ENCODE results near the gene F2R. TPM values are rescaled to one million over a fixed set of nuclear protein-coding genes. Genes with fewer than 3 reads are reported as not detected.

The F2R gene
- total and polyA plus RNA-seq, 2 experiments from 2014 or later: 15.0 to 26.0 TPM

GRCh38 chr5:76677849-76678472 is 38.0 kb upstream of the F2R start:
- Mint-ChIP-seq H3K9me3 (no peaks in the 10 kb centered on the region), H3K27ac (no peak overlapping the region), H3K36me3 (ENCODE audit: low read depth) (peaks cover 4% of the 10 kb centered on the region; the same call in 2 of the 3 replicates), H3K4me1 (0 out of 3 replicates have a peak, but pooled peaks cover 3% of the 10 kb centered on the region), H3K27me3 (ENCODE audit: insufficient read depth, low read depth, poor library complexity) (no peaks in the 10 kb centered on the region), H3K4me3 (no peak overlapping the region)
- Histone ChIP-seq H3K4me1 (ENCODE audit: insufficient read depth) (no peaks in the 10 kb centered on the region), H3K4me3 (no peak overlapping the region), H4K20me1 (replicated peaks; ENCODE audit: insufficient read depth) (no peaks in the 10 kb centered on the region), H3K27ac (ENCODE audit: low read depth) (no peak overlapping the region), H3K79me2 (replicated peaks; ENCODE audit: insufficient read depth) (no peaks in the 10 kb centered on the region), H3K36me3 (ENCODE audit: insufficient read depth) (no peaks in the 10 kb centered on the region; the same call in 1 of the 2 replicates), H2AFZ (no peak overlapping the region), H3K9me2 (ENCODE audit: insufficient read depth) (no peaks in the 10 kb centered on the region), H3K4me2 (no peak overlapping the region), H3F3A (replicated peaks; ENCODE audit: low read depth) (no peaks in the 10 kb centered on the region), H3K27me3 (ENCODE audit: insufficient read depth) (no peaks in the 10 kb centered on the region)
- no peak for TF ChIP-seq ZNF114 (CRISPR knock-in tag; IDR thresholded peaks at IDR 0.05)
- TF ChIP-seq EZH2 (IDR thresholded peaks at IDR 0.05; ENCODE audit: low read depth, unreplicated experiment): no peak
- no peak for TF ChIP-seq NANOG (IDR thresholded peaks at IDR 0.05; ENCODE audit: borderline replicate concordance)
- no peak for TF ChIP-seq REST (IDR thresholded peaks at IDR 0.05; ENCODE audit: unreplicated experiment)
- no peak for TF ChIP-seq CTCF (conservative IDR thresholded peaks at IDR 0.05; ENCODE audit: low read depth in 2 of 2)
- no peak for TF ChIP-seq EZH2phosphoT487 (IDR thresholded peaks at IDR 0.05; ENCODE audit: unreplicated experiment)
- TF ChIP-seq JUNB (IDR thresholded peaks at IDR 0.05; ENCODE audit: unreplicated experiment): no peak
- TF ChIP-seq ETS1 (IDR thresholded peaks at IDR 0.05): no peak
- no peak for TF ChIP-seq POLR2AphosphoS5 (IDR thresholded peaks at IDR 0.05; ENCODE audit: low read depth)
- no peak for TF ChIP-seq CREB1 (CRISPR knock-in tag; IDR thresholded peaks at IDR 0.05; ENCODE audit: low read depth)
- TF ChIP-seq STAT1 (IDR thresholded peaks at IDR 0.05; ENCODE audit: unreplicated experiment): no peak
- TF ChIP-seq ZNF331 (CRISPR knock-in tag; IDR thresholded peaks at IDR 0.05; ENCODE audit: low read depth): no peak
- DNase-seq (ENCODE audit: low spot score) (no peak), ATAC-seq (no peak)
